ENCODE measurements around the gene TTC38. TPM values are rescaled to one million over a fixed set of nuclear protein-coding genes. Genes with fewer than 3 reads are reported as not detected.

The TTC38 gene
- total RNA-seq, 1 experiment from 2014 or later = 31.5 TPM

- H2BK5ac ChIP-seq (ENCODE audit: insufficient read length, low read length) = no peak overlapping the region
- no peaks in the 10 kb centered on the region for H3K79me1 ChIP-seq (ENCODE audit: insufficient read depth, low read depth, low read length, poor library complexity, severe bottlenecking)
- H3K4me1 ChIP-seq (ENCODE audit: insufficient read depth, low read length) = no peaks in the 10 kb centered on the region
- H3K23ac ChIP-seq (ENCODE audit: insufficient read length, low read depth, low read length) = no peak overlapping the region
- no peak overlapping the region for H4K91ac ChIP-seq (ENCODE audit: insufficient read length, low read depth, low read length)
- no peak overlapping the region for H3T11ph ChIP-seq (ENCODE audit: low read length)
- H3K9me3 ChIP-seq (ENCODE audit: control insufficient read depth, low read depth, low read length) = no peaks in the 10 kb centered on the region
- H3K56ac ChIP-seq (ENCODE audit: insufficient read length, low read depth, low read length) = no peak overlapping the region
- no peak overlapping the region for H2AFZ ChIP-seq (ENCODE audit: low read length)
- H3K27me3 ChIP-seq (ENCODE audit: insufficient read depth, low read length) = no peaks in the 10 kb centered on the region
- H4K20me1 ChIP-seq (ENCODE audit: control insufficient read depth, insufficient read depth, insufficient read length) = no peaks in the 10 kb centered on the region
- Mint-ChIP-seq H3K4me1 (no peaks in the 10 kb centered on the region), H3K36me3 (ENCODE audit: insufficient read depth in 1 of 3, low read depth in 3 of 3) (peaks cover 35 to 87% (median 79%) of the 10 kb centered on the region in 3 experiments), H3K9me3 (no peaks in the 10 kb centered on the region), H3K27ac (0 out of 7 replicates have a peak overlapping the region, but pooled peaks of 1 of the 3 experiments have one; percentile 64), H3K27me3 (ENCODE audit: low read depth) (no peaks in the 10 kb centered on the region), H3K4me3 (no peak overlapping the region)
- no peak overlapping the region for H3K14ac ChIP-seq (ENCODE audit: insufficient read depth, low read length)
- WGBS (ENCODE audit: extremely low coverage, insufficient read length, low lambda C conversion rate) = no CpG with 5 or more reads among the region's 19 CpGs
- TF ChIP-seq CTCF (conservative IDR thresholded peaks at IDR 0.05) = no peak
- no peak overlapping the region for H3K9ac ChIP-seq (ENCODE audit: extremely low read depth, insufficient read length, low read length)
- no peak overlapping the region for H2BK20ac ChIP-seq (ENCODE audit: low read depth, low read length, poor library complexity, severe bottlenecking)
- no peaks in the 10 kb centered on the region for H3K79me2 ChIP-seq (ENCODE audit: insufficient read depth, low read length)
- H3K18ac ChIP-seq (ENCODE audit: insufficient read length, low read depth, low read length) = no peak overlapping the region
- no peak overlapping the region for H2AK5ac ChIP-seq (ENCODE audit: insufficient read length, low read length)
- H4K8ac ChIP-seq (replicated peaks; ENCODE audit: insufficient read length, low read depth, low read length) = no peak overlapping the region
- H3K23me2 ChIP-seq (ENCODE audit: insufficient read length, low read depth, low read length, poor library complexity, severe bottlenecking) = no peaks in the 10 kb centered on the region
- no peak overlapping the region for H2BK15ac ChIP-seq (ENCODE audit: low read depth, low read length)
- H3K4ac ChIP-seq (ENCODE audit: low read depth, low read length) = no peak overlapping the region
- no peak overlapping the region for H3K4me2 ChIP-seq (ENCODE audit: insufficient read depth, insufficient read length, low read length)
- H4K5ac ChIP-seq (ENCODE audit: insufficient read length, low read depth, low read length) = no peak overlapping the region
- no peak overlapping the region for H3K27ac ChIP-seq (ENCODE audit: insufficient read length, low read depth, low read length)
- DNase-seq = no peak
- H2BK12ac ChIP-seq (ENCODE audit: insufficient read length, low read depth, low read length) = no peak overlapping the region
- H2BK120ac ChIP-seq (ENCODE audit: low read depth, low read length, poor library complexity, severe bottlenecking) = no peak overlapping the region
These were observed 55.4 kb downstream of the TTC38 start for GRCh38 chr22:46323162-46323561.

All from H9 (cell line).